GM19328 (cell line): ENCODE measurements around the gene GRPEL2.

Experiments used
- ATAC-seq: cut with Tn5 transposase; IDR thresholded peaks from one replicate; pipeline ENCODE4 v1.9.1; 2021; ENCODE audit warnings: mild to moderate bottlenecking, moderate library complexity; ENCODE audit not compliant: unreplicated experiment

Gene GRPEL2

DNA sequence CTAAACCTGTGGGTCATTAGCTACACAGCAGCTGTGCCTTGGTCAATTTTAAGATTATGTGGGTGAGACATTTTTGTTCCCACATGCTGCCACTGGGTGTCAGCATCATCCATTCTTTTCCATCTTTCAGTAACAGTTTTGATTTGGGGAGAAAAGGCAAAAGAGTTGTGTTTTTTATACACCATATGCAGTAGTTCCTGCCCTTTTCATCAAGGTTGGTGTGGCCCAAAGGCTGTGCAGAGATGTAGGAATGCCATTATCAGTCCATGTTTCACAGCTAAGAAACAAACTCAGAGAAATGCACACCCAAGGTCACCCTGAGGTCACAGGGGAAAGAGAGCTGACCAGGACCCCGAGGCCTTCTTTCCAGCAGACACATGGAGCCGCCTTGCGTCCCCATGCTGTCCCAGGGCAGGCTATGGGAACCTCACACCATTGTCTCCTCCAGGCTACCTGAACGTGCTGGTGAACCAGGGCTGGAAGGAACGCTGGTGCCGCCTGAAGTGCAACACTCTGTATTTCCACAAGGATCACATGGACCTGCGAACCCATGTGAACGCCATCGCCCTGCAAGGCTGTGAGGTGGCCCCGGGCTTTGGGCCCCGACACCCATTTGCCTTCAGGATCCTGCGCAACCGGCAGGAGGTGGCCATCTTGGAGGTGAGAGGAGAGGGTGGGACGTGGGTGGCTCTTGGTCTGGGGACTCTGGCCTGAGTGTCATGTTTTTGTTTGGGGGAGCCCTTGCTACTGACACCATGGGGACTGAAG lies 27.8 kb upstream of the GRPEL2 start:
- ATAC-seq = peak; percentile 62

DNA sequence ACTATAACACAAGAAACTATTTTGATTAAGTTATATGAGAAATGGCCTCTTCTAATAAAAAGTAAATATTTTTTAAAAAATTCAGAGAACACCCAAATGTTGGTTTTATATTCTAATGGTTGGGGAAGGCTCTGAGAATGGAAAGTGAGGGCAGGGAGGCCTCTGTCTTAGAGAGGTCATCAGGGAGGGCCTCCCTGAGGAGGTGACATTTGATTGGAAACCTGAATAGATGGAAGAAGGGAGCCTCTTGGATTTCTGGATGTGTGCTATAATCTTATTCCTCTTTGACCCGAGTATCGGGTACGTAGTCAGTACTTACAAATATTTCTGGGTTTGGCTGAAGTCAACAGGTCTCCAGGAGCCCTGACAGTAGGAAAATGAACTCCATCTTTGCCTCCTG lies 26.1 kb upstream of the GRPEL2 start:
- ATAC-seq = no peak

DNA sequence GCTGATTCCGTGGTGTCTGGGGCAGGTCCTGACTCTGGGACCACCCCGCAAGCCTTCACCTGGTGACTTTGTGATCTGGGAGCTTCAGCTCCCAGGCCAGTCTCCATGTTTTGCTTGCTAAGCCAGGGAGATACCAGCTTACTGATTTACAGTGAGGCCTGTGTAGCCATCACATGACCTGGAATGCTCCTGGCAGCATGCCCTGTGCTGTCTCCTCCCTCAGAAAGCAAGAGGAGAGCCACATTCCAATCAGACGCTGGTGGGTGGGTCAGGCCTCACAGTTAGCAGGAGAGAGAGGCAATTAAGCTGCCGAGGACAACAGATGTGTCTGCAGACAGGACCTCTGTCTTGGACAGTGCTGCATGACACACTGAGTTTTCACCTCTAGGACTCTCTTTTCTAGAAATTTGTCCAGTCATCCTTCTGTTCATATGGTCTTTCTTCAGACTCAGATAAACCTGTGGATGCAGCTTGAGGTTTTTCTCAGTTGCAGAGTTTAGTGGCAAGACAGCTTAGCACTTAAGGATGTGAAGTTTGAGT lies 24.4 kb upstream of the GRPEL2 start:
- ATAC-seq = no peak

DNA sequence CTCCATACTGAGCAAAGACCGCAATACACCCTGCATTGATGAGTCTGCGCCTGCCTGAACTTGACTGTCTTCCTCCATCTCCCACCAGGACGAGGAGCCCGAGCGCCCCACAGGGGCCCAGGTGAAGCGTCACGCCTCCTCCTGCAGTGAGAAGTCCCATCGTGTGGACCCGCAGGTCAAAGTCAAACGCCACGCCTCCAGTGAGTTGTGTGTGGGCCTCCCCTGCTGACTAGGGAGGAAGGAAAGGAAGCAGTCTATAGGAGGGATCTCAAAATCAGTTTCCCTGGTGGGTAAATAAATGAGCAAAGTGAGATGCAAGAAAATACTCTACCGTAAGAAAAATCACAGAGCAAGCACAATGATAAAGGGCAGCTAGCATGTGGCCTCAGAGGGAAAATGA lies 22.8 kb upstream of the GRPEL2 start:
- ATAC-seq = no peak

DNA sequence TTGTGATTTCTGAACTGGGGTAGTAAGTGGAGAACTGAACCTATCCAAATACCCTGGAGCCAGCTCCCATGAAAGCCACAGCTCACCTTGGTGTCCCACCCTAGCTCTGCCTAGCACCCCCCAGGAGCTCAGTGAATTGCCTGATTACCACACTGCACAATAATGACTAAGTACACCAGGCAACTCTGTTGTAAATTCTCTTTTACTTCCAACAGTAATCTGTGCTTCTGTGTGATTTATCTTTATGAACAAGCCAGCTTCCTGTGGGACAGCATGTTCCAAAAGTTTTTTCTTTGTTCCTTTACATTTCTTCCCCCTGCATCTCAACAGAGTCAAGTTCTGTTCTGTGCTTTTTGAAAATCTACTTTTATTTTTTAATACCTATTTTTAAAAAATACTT lies 22.1 kb upstream of the GRPEL2 start:
- no peak for ATAC-seq

DNA sequence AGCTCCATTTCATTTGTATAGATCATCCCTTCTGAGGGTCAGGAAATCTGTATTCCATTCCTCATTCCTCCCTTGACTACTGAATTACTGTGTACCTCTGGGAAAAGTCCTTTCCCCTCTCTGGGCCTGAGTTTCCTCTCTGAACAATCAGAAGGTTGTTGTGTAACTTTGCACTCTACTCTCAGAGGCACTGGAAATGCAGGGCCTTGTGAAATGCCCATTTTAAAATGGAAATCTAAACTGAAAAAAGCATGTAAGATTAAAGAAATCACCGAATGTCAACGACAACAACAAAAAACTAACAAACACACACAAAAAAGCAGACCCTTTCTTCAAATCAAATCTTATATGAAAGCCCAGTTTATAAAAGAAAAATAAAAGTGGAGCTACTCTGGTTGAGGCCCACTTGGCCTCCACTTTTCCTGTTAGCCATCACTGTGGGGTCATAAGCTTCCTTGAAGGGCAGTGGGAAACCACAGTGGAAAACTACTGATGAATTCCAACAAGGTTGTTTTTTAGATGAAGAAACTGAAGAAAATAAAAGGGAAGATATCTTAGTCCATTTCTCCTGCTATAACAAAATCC lies 21.6 kb upstream of the GRPEL2 start:
- ATAC-seq = no peak

DNA sequence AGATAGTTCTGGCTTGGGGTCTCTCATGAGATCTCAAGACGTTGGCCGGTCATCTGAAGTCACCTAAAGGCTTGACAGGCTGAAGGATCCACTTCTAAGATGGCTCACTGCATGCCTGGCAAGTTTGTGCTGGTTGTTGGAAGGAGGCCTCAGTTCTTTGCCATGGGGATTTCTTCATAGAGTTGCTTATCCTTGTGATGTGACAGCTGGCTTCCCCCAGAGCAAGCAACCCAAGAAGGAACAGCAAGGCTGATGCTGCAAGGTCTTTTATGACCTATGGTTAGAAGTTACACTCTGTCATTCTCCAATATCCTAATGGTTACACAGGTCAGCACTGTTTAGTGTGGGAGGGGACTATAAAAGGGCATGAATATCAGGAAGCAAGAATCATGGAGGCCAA lies 20.7 kb upstream of the GRPEL2 start:
- ATAC-seq = no peak

DNA sequence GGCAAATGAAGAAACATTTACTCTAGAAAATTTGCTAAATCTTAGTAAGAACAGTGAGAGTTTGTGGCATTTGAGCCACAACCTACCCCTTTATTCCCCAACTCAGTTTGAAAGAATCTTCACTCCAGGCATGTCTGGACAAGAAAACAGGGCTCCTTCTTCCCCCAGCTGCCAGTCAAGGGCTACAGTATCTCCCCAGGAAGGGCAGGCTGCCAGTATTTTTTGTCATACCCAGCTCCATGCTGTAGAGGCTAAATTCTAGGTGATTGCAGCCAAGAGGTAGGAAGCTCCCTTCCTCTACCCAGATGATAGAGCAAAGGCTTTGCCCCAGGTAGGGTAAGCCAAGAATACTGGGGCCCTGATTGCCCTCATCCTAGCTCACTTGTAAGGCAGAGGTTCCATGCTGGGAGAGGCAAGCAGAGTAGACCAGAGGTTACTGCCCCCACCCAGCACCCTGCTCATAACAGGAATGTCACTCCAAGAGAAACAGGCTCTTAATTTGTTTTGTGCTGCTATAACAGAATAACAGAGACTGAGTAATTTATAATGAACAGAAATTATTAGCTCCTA lies 20.0 kb upstream of the GRPEL2 start:
- no peak for ATAC-seq

DNA sequence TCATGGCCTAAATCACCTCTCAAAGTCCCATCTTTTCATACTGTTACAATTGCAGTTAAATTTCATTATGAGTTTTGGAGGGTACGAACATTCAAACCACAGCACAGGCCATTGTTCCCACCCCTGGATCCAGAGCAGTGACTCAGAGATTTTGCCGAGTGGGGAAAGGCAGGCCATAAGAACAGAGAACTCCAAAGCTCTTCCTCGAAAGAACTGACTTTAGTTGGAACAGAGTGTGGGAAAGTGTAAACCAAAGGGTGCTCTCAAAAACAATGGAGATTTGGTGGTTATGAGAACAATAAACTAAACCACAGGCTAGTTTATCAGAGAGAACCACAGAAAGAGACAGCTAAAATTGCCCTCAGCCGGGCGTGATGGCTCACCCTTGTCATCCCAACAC lies 19.4 kb upstream of the GRPEL2 start:
- no peak for ATAC-seq

DNA sequence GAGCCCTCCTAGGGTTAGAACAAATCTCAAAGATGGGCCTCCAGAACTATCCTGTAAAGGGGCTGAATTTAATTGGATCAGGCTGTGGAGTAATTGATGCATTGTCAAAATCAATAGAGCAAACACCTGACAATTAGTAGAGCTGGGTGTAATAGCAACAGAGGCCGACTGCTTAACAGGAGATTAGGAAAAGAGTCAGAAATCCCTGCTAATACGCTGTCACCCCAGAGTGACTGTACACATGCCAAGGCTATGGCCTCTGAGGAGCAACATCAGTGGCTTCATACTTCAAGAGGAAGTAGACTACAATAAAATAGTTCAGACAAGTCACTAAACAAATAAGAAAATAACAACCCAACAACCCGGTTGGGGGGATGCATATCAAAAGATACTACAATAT lies 18.7 kb upstream of the GRPEL2 start:
- ATAC-seq = no peak

DNA sequence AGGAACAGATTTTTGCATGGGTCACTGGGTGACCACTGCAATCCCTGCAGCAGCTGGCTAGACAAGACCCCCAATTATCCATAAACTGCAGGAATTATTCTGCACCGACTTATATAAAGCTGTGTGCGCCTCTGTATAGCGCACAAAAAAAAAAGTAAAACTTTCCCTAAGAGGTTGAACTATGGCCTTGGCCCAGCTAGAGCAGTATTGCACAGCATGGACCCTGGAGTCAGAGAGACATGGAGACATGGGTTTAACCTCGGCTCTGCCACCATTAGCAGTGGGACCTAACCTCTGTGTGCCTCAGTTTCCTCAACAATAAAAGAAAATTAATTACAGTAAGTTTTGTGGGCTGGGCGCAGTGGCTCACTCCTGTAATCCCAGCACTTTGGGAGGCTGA lies 17.1 kb upstream of the GRPEL2 start:
- no peak for ATAC-seq

DNA sequence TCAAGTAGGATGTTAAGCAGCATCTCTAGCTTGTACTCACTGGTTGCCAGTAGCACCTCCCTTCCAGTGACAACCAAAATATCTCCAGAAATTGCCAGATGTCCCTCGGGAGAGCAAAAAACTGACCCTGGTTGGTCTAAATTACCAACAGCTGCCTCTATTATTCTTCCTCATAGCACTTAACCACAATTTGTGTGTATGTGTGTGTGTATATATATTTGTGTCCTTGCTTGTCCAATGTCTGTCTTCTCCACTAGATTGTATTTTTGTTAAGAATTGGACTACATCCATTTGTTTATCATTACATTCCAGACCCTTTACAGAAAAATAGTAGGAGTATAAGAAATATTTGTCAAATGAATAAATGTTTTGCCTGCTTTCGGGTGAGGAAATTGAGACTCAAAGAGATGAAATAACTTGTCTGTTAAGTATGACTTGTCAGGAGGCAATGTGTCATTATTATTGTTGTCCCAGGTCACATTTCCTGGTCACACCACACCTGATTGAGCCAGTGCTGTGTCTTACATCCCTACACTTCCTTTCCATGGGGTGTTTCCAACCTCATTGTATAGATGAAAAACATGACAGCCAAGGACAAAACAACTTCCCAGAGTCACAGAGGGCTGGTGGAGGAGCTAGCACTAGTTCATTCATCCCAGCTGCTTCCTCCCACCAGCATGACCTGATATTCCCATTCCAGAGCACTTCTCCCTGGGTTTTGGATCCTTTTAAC lies 11.4 kb upstream of the GRPEL2 start:
- ATAC-seq = no peak

DNA sequence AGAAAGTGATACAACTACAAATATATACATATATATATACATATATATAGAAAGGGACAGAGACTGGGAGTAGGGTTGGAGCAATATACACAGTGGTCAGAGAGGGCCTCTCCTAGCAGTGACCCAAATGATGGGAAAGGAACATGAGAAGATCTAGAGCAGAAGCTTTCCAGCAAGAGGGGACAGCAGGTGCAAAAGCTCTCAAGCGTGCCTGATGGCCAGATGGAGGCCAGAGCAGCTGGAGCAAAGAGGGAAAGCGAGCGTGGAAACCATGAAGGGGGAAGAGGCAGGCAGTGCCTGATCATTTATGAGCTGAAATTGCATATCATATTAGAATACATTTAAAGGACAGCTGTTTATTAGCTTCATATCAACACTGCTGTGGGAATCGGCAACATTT lies 7.6 kb upstream of the GRPEL2 start:
- ATAC-seq = no peak

DNA sequence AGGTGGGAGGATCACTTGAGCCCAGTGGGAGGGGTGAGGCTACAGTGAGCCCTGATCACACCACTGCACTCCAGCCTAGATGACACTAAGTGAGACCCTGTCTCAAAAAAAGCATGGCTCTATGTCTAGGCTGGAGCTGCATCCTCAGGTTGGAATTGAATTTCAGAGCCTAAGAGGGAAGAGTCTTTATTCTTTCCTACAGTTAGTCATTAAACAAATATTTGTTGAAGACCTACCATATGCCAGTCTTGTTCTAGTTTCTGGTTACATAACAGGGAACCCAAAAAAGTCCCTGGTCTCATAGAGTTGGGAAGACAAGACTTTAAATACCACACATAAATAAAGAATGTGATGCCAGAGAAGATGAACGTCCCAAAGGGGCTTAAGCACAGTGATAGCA lies 6.9 kb upstream of the GRPEL2 start:
- ATAC-seq = no peak

DNA sequence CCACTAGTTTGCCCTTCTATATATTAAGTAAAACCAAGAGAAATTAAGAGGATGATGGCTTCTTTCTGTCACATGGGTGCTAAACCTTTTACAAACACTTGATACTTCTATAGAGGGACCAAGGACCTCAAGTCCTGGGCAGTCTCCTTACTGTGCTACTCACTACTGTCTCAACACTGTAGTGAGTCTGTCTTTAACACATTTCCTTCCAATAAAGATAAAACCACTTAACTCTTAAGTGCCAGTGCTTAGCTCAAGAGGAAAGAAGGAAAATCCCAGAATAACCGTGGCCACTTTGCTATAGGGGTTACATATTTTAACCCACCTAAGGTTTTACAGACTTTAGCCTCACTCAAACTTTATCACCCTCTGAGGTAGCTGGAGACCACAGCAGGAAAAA lies 4.4 kb upstream of the GRPEL2 start:
- ATAC-seq = no peak

DNA sequence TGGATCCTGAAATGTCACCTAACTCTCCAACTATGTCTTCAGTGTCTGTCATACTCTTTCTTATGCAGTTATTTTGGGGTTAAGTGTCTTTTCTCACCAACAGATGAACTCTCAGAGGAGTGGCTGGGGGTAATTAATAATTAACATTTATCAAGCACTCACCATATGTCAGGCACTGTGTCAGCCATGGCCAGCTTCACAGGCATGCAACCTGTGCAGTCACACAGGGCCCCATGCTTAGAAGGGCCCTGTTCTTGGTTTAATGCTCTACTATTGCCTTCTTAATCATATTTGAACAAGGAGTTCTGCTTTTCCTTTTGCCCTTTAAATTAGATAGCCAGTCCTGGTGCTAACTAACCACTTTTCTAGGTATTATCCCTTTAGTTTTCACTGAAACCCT lies 3.4 kb upstream of the GRPEL2 start:
- no peak for ATAC-seq

DNA sequence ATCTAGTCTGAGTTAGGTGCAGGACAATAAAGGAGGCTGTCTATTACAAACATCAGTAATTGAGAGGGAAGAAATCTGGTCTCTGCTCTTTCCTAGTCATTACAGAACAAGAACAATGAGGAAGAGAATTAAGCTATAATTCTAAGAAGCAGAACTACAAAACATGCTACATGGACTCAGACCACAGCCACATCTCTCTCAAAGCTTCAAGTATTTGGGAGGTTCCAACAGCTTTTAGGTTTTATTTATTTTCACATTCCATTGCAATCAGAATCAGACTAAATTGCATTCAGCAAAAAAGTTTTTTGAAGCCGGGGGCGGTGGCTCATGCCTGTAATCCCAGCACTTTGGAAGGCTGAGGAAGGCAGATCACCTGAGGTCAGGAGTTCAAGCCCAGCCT lies 1.1 kb upstream of the GRPEL2 start:
- no peak for ATAC-seq

DNA sequence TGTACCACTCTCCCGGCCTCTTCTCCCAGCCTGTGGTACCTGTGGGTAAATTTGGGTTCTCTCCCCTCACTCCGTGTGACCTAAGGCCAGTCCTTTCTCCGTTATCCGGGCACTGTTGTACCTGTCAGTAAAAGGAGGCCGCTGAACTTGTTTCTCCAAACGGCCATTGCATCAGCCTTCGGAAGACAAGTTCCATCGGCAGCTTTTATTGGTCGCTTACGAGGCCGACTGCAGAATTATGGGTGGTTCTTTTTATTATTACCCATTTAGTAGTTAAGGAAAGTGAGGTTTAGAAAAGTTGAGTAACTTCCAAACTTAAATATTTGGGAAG lies 558 bp downstream of the GRPEL2 start:
- no peak for ATAC-seq

DNA sequence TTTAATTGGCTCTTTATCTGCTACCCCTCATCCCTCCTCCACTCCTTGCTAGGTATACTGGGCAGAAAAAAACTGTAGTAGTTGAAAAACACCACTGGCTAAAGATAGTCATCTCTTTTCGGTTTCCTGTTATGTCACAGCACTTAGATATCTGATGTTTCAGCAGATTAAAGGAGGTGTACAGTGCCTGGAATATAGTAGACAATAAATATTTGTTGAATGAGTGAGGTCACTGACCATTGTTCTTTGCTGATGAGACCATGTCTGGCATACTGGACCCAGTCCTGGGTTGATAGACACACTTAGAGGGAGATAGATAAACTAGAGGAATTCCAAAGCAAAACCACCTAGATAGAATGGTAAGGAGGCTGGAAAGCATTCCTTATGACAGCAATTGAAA lies 3.2 kb downstream of the GRPEL2 start:
- ATAC-seq = no peak

DNA sequence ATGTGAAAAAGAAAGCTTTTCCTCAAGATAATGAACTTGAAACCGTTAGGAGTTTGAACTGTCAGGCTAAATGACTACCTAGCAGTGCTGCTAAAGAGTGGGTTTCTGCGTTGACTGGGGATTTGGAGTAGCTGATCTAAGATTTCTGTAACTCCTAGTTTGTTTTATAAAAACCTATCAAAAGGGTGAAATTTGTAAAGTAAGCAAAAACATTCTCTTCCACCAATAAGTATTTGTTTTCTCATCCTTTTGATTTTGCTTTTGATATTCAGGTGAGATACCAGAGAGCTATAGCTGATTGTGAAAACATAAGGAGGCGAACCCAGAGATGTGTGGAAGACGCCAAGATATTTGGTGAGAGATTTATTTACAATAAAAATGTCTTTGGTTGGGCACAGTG lies 4.1 kb downstream of the GRPEL2 start:
- no peak for ATAC-seq

DNA sequence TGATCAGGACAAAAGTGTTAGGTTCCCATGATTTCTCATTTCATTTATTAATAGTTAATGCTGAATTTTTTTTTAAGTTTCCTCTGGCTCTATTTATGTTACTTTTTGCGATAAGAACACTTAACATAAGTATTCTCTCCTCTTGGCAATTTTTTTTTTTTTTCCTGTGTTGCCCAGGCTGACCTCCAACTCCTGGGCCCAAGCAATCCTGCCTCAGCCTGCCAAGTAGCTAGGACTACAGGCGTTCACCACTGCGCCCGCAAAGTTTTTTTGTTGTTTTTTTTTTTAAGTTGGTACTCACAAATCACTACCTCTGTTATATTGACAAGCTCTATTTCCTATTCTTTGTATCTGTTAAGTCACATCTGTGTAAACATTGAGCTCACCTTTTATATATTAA lies 6.9 kb downstream of the GRPEL2 start:
- no peak for ATAC-seq

DNA sequence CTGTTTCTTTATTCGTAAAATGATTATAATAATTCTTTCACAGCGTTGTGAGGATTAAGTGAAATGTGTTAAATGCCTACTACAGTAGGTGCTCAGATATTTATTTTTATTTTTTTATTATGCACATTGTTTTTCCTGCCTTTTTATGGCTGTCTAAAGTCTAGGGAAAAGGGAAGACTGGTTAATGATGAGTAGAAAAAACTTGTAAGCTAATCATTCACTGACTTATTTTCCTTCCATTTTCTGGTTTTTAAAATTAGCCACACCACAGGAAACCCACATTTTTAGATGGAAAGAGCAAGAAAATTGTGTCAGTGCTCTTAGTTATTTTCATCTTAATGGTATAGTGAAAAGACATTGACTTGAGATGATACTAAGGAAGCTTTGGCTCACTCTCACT lies 8.6 kb downstream of the GRPEL2 start:
- no peak for ATAC-seq
